Esophagus squamous epithelium (tissue), 5 donors: Measurements from ENCODE around the gene TMEM33. TPM values are rescaled to one million over a fixed set of nuclear protein-coding genes. Genes with fewer than 3 reads are reported as not detected.

Experiments
- DNase-seq: peaks from one replicate; lab custom pipeline; 2025; lab: John Stamatoyannopoulos, UW
- H3K27ac ChIP-seq, 4 donors: fragments of 200-600 bp; sonication (generic); one replicate each; pipeline ENCODE4 v1.5.1; 2016 to 2019; ENCODE audit warnings: mild to moderate bottlenecking in 1 of 4
- H3K27me3 ChIP-seq, 4 donors: fragments of 200-600 bp; sonication (generic); 1 replicate in 3 of 4; 2 replicates in 1 of 4; pipeline versions ENCODE4 v1.5.1 to v1.6.0; 2017 to 2021; ENCODE audit warnings: antibody characterized with exemption in 1 of 4
- H3K36me3 ChIP-seq, 3 donors: fragments of 200-600 bp; sonication (generic); one replicate each; pipeline ENCODE4 v1.5.1; 2016 to 2019
- H3K4me1 ChIP-seq, 3 donors: fragments of 200-600 bp; sonication (generic); one replicate each; pipeline ENCODE4 v1.5.1; 2017 to 2019
- H3K4me3 ChIP-seq, 4 donors: fragments of 200-600 bp; sonication (generic); 1 replicate in 3 of 4; 2 replicates in 1 of 4; pipeline ENCODE4 v1.5.1; 2016 to 2019; ENCODE audit warnings: mild to moderate bottlenecking in 2 of 4, moderate library complexity in 1 of 4
- H3K9me3 ChIP-seq, 3 donors: fragments of 200-600 bp; sonication (generic); one replicate each; pipeline ENCODE4 v1.5.1; 2016 to 2019
- CTCF ChIP-seq, 6 experiments: fragments of 450-650 bp in 4 of 6; fragments of 200-600 bp in 2 of 6; sonication (generic) in 2 of 6; IDR thresholded peaks; one replicate each; pipeline ENCODE4 v1.5.1; 2016 to 2019; ENCODE audit warnings: antibody characterized with exemption in 6 of 6, mild to moderate bottlenecking in 4 of 6, moderate library complexity in 4 of 6
- POLR2A ChIP-seq, 4 donors: fragments of 450-650 bp; IDR thresholded peaks; one replicate each; pipeline ENCODE4 v1.6.1; 2017; ENCODE audit warnings: antibody characterized with exemption in 4 of 4, mild to moderate bottlenecking in 4 of 4, moderate library complexity in 3 of 4
- WGBS, 2 donors: methylation state at CpG; one replicate each; pipeline ENCODE4 v1.1.5; 2018; 5-methylcytosine and 5-hydroxymethylcytosine counted together
- intact Hi-C: fragments of 100-400 bp; cut with DNase I; formaldehyde crosslinking; loops from one replicate; pipeline ENCODE4 v1.15.0; 2022
- total RNA-seq, 4 donors: library from RNA; depleted of rRNA; stranded (reverse); fragments of >200 nt; gene quantifications; one replicate each; pipeline ENCODE4 v1.1.0, GENCODE V29; 2016
- donor health status: DM: yes; HTN: yes; CAD: no.

Gene TMEM33
- total RNA-seq, 4 donors from 2014 or later: 37.6 to 69.0 (median 65.6) TPM

GRCh38 chr4:41969671-41970070 is 34.4 kb downstream of the TMEM33 start:
- no peak for TF ChIP-seq POLR2A (IDR thresholded peaks at IDR 0.05)
- no peak for TF ChIP-seq CTCF (IDR thresholded peaks at IDR 0.05)
- Histone ChIP-seq H3K4me3 (no peak overlapping the region), H3K27me3 (no peaks in the 10 kb centered on the region), H3K36me3 (no peaks in the 10 kb centered on the region), H3K9me3 (no peaks in the 10 kb centered on the region), H3K27ac (no peak overlapping the region), H3K4me1 (no peaks in the 10 kb centered on the region)
- intact Hi-C loops: no loop called here
- DNase-seq: no peak

- WGBS, 2 donors: 73 to 84% methylated on average over 1 of the region's 1 CpG
- no peak overlapping the region for H3K4me3 ChIP-seq
Measured at GRCh38 chr4:41975341-41975740, 40.1 kb downstream of the TMEM33 start.

GRCh38 chr4:41976775-41977516 is 41.7 kb downstream of the TMEM33 start:
- Histone ChIP-seq H3K36me3 (no peaks in the 10 kb centered on the region), H3K4me3 (no peak overlapping the region), H3K27me3 (no peaks in the 10 kb centered on the region), H3K27ac (no peak overlapping the region), H3K9me3 (no peaks in the 10 kb centered on the region), H3K4me1 (no peaks in the 10 kb centered on the region)
- intact Hi-C loops: no loop called here
- WGBS, 2 donors: 42 to 65% methylated on average over 1 of the region's 1 CpG
- no peak for TF ChIP-seq CTCF (IDR thresholded peaks at IDR 0.05)
- TF ChIP-seq POLR2A (IDR thresholded peaks at IDR 0.05): no peak
- no peak for DNase-seq

More at GRCh38 chr4:41975341-41975740, 40.1 kb downstream of the TMEM33 start:
- TF ChIP-seq POLR2A (IDR thresholded peaks at IDR 0.05) (no peak), CTCF (IDR thresholded peaks at IDR 0.05) (no peak)
- Histone ChIP-seq H3K4me1 (no peaks in the 10 kb centered on the region), H3K27ac (no peak overlapping the region), H3K36me3 (no peaks in the 10 kb centered on the region), H3K9me3 (no peaks in the 10 kb centered on the region), H3K27me3 (no peaks in the 10 kb centered on the region)
- intact Hi-C loops: no loop called here
- DNase-seq: no peak

- no peaks in the 10 kb centered on the region for H3K9me3 ChIP-seq
- H3K4me1 ChIP-seq: no peaks in the 10 kb centered on the region
- no peak for DNase-seq
- no peak for TF ChIP-seq POLR2A (IDR thresholded peaks at IDR 0.05)
- TF ChIP-seq CTCF (IDR thresholded peaks at IDR 0.05): no peak
- H3K36me3 ChIP-seq: no peaks in the 10 kb centered on the region
- WGBS, 2 donors: 40 to 48% methylated on average over 3 of the region's 3 CpGs
- intact Hi-C loops: no loop called here
- no peak overlapping the region for H3K27ac ChIP-seq
- no peak overlapping the region for H3K4me3 ChIP-seq
- no peaks in the 10 kb centered on the region for H3K27me3 ChIP-seq
Measured at GRCh38 chr4:41977709-41978108, 42.5 kb downstream of the TMEM33 start.

- no peaks in the 10 kb centered on the region for H3K4me1 ChIP-seq
- H3K36me3 ChIP-seq: no peaks in the 10 kb centered on the region
- H3K9me3 ChIP-seq: no peaks in the 10 kb centered on the region
- H3K27me3 ChIP-seq: no peaks in the 10 kb centered on the region
- intact Hi-C loops: no loop called here
- WGBS, 2 donors: 78 to 80% methylated on average over 10 to 12 of the region's 12 CpGs
- no peak for TF ChIP-seq POLR2A (IDR thresholded peaks at IDR 0.05)
- no peak for TF ChIP-seq CTCF (IDR thresholded peaks at IDR 0.05)
- H3K4me3 ChIP-seq: no peak within 1 kb of the TSS
- H3K27ac ChIP-seq: no peak within 1 kb of the TSS
- DNase-seq: no peak
Measured at GRCh38 chr4:41981456-41981855, 46.2 kb downstream of the TMEM33 start, which contains the start of gene DCAF4L1. TSS of gene DCAF4L1 (plus strand) at chr4:41981756. CDS start at chr4:41981793, 37 bp downstream.
